CD4-positive, alpha-beta T cell treated with Interleukin-12 subunit alpha and Interleukin-12 subunit beta, for 1 hour (primary cell): ENCODE results near the gene MRPL41.
"Not testable (repeated sequence)": the region's sequence is repeated elsewhere in the genome, so short reads cannot be mapped to it uniquely, and the experiment has no call there.

ENCODE experiments used
- DNase-seq: peaks from one replicate; pipeline ENCODE4 v3.0.0-alpha.2; 2020

MRPL41 gene

DNA sequence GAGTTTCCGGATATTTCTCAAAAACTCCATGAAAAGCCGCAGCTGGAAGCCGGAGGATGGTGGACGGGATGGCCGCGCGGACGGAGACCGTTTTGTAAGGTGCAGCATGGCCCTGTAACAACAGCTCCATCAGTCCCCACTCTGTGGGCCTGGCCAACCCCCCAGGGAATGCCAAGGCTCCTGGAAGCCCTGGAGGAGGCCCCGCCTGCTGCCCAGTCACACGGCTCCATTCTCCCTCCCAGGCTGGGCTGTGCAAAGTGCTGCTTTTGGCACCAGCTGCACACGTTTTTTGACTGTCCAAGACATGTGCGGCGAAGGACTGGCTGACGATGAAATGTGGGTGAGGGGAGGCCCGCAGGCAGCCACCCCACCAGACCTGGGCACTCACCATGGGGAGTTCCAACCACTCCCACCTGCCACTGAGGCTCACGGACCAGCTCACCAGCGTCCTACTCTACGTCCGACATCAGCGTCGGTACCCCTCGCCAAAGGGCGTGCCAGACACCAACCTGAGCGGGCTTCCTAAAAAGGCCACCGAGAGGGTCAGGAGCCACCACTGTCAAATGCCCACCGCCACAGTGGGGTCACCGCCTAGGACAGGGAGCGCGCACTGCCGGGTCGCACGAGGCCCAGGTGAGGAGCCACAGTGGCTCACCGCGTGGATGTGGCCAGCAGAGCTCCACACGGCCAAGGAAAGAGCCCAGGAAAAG, 28.8 kb upstream of the MRPL41 start:
- DNase-seq: no peak

DNA sequence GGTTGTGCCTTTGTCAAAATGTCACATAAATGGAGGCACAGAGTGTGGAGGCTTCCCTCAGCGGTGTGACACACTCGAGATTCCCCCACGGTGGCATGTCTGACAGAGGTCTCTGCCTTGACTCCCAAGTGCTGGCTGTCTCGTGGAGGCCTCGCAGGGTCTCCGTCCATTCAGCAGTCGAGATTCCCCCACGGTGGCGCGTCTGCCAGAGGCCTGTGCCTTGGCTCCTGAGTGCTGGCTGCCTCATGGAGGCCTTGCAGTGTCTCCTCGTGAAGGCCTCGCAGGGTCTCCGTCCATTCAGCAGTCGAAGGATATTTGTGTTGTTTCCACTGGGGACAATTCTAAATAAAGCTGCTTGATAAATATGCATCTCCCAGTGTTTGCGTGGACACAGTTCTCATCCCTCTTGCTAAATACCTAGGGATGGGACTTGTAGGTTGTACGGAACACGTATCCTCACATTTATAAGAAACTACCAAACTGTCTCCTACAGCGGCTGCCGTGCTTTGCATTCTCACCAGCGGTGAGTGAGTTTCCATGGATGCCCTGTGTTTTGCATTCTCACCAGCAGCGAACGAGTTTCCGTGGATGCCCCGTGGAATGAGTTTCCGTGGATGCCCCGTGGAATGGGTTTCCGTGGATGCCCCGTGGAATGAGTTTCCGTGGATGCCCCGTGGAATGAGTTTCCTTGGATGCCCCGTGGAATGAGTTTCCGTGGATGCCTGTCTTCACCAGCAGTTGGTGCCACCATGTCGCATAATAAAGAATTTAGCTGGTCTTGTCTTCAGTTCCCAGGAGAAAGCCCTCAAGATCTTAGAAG, 27.3 kb upstream of the MRPL41 start:
- no peak for DNase-seq

GRCh38 chr9:137524981-137525317, 26.7 kb upstream of the MRPL41 start:
- DNase-seq: no peak

DNA sequence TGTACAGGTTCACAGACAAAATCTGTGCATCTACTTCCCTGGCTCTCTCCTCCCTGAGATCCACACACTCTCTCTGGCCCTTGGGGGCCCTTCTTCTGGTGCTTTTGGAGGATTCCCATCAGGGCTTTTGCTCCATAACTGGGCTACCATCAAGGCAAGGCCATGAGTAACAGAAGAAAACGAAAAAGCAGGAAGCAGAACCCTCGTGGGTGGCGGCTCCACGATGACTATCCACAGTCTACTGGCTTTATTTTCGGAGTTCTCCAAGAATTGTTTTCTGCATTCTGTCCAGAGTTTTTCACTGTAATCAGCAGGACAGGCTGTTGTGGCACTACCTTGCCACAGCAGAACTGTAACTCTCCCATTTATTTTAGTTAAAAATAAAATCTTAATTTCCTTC, 21.3 kb upstream of the MRPL41 start:
- DNase-seq: no peak

DNA sequence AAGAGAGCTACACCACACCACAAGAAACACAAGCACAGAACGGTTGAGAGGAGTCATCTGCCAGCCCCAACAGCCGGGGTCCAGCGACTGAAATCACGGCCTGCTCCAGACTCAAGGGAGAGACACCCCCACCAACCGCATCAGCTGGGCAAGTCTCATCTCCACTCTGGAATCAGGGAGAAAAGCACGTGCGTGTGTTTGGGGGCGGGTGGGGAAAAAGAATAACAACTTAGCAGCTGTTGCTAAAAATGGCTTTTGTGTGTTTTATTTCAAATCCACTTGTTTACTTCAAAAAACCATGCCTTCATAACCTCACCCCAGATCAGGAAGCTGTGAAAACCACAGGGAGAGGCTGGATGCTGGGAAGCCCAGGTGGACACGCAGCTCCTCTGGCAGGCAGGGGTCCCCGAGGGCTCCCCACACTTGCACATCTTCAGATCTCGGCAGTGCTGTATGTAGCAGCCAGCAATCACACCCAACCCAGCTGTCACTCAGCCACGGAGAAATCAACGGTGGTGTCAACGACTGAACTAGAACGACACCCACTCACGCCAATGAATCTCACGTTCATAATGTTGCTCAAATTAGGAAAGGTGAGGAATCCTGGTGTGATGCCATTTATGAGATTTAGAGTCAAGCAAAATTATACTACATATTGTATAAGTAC, 20.4 kb upstream of the MRPL41 start:
- no peak for DNase-seq

DNA sequence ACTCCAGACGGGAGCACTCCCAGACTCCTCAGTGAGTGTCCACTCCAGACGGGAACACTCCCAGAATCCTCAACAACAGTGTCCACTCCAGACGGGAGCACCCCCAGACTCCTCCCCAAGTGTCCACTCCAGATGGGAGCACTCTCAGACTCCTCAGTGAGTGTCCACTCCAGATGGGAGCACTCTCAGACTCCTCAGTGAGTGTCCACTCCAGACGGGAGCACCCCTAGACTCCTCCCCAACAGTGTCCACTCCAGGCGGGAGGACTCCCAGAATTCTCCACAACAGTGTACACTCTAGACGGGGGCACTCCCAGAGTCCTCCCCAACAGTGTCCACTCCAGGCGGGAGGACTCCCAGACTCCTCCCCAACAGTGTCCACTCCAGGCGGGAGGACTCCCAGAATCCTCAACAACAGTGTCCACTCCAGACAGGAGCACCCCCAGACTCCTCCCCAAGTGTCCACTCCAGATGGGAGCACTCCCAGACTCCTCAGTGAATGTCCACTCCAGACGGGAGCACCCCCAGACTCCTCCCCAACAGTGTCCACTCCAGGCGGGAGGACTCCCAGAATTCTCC, 18.7 kb upstream of the MRPL41 start:
- not testable (repeated sequence) for DNase-seq

DNA sequence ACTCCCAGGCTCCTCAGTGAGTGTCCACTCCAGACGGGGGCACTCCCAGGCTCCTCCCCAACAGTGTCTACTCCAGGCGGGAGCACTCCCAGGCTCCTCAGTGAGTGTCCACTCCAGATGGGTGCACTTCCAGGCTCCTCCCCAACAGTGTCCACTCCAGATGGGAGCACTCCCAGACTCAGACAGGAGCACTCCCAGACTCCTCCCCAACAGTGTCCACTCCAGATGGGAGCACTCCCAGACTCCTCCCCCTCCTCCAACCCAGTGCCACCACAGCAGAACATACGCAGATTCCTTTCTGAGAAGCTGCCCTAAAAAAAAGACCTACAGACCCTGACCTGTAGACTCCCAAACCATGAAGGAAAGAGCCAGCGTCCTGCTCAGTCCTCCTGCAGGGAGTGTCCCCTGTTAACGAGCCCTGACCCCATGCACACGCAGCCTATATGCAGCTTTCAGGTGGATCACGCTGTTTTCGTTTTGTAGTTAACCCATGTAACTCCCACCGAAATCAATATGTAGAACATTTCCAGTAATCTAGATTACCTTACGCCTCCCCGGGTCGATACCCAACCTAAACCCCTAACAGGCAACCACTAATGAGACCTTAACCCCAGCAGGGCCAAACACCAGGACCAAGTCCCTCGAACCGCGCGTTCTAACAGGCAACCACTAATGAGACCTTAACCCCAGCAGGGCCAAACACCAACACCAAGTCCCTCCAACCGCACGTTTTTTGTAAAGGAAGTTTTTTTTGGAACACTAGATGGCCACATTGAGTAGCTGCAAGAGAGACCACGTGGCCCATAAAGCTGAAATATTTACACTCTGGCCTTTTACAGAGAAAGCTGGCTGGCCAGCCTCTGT, 17.2 kb upstream of the MRPL41 start:
- DNase-seq: peak; percentile 46

DNA sequence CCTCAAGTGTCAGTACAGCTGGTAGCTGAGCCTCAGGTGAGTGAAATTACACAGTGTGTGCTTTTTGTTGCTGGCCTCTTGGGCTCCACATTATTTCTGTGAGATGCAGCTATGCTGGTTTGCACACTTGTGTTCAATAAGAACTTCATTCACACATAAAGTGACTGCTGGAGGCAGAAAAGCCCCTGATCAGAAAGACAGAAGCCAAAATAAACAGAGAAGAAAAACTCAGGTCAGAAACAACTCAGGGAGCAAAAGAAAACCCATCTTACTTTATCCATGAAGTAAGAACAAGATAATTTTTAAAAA, 16.6 kb upstream of the MRPL41 start:
- DNase-seq: no peak

GRCh38 chr9:137536594-137537131, 15.0 kb upstream of the MRPL41 start:
- not testable (repeated sequence) for DNase-seq

DNA sequence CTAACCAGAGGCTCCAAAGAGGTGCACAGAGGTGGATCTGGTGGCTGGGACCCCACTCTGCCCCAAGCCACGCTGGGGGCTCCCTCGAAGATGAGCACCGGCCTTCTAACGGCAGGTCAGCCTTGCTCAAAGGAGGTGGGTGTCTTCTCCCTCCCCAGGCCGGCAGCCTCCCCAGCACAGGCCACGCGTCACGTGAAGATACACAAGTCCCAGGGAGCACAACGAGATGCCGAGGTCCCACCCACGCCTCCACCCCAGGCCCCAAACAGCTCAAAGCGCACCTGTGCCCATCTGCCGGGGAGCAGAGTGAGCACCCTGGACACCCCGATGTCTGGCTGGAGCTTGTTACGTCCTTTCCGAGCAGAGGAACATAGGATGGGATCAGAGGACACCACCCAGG, 13.6 kb upstream of the MRPL41 start:
- no peak for DNase-seq

GRCh38 chr9:137540536-137540935, 11.1 kb upstream of the MRPL41 start:
- no peak for DNase-seq

DNA sequence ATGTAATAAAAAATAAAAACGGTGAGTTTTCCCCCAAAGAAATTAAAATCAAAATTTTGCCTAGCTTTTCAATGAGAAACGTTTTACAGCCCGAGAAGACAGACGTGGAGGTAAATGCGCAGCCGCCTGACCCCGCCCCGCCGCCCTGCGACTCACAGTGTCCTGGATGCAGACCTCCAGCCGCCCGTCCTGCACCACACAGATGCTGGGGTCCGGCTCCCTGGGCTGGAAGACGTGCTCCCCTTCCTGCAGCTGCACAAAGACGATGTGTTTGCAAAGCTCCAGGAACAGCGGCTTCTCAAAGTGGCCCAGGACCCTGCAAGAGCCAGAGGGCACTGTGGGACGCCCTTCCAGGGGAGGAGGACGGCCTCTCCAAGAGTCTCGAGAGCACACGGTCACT, 9.2 kb upstream of the MRPL41 start:
- no peak for DNase-seq

GRCh38 chr9:137543237-137543963, 8.3 kb upstream of the MRPL41 start:
- DNase-seq: no peak

- DNase-seq: no peak
Observed at GRCh38 chr9:137544176-137544760, 7.4 kb upstream of the MRPL41 start.

GRCh38 chr9:137545123-137545522, 6.6 kb upstream of the MRPL41 start:
- no peak for DNase-seq

GRCh38 chr9:137547687-137548543, 3.8 kb upstream of the MRPL41 start:
- DNase-seq: no peak

DNA sequence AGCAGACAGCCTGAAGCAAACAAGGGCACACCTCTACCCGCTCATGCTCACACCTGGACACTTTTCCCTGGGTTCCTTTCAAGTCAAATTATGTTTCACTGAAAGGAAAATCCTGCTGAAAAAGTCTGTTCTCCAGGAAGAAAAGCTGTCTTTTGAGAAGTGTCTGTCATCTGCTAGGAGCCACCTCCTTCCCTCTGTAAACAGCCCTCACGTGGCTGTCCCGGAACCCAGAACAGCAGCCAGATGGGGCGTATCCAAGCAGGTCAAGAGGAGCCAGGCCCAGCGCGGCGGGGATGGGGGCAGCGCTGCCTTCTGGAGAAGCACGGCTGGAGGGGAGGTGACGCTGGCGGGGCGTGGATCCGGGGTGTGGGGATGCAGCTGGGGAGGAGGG, 1.5 kb upstream of the MRPL41 start, which contains the start of gene PNPLA7:
PNPLA7 (minus strand) TSS at position 172 of the 391 bp plus-strand sequence. CDS start 205 bp downstream, outside the sequence.
- peak; percentile 58 for DNase-seq

DNA sequence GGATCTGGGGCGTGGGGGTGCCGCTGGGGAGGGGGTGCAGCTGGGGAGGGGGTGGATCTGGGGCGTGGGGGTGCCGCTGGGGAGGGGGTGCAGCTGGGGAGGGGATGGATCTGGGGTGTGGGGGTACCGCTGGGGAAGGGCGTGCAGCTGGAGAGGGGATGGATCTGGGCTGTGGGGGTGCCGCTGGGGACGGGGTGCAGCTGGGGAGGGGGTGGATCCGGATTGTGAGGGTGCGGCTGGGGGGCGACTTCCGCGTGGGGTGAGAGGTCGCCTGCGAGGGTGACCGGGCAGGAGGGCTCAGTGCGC, 768 bp upstream of the MRPL41 start:
- not testable (repeated sequence) for DNase-seq

GRCh38 chr9:137552022-137552768, 516 bp downstream of the MRPL41 start:
- no peak for DNase-seq

DNA sequence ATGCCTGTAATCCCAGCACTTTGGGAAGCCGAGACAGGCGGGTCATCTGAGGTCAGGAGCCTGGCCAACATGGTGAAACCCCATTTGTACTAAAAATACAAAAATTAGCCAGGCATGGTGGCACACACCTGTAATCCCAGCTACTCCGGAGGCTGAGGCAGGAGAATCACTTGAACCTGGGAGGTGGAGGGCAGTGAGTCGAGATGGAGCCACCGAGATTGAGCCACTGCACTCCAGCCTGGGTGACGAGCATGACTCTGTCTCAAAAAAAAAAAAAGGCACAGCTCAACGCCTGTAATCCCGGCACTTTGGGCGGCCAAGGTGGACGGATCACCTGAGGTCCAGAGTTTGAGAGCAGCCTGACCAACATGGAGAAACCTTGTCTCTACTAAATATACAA, 2.0 kb downstream of the MRPL41 start:
- not testable (repeated sequence) for DNase-seq
